Stimulated activated naive CD8-positive, alpha-beta T cell treated with anti-CD3 and anti-CD28 coated beads, Interleukin-15, amount 100 ng/mL, for 72 hours (primary cell): ENCODE results near the gene PITPNM1.
"Not testable (repeated sequence)": the region's sequence is repeated elsewhere in the genome, so short reads cannot be mapped to it uniquely, and the experiment has no call there.

Experiments used
- ATAC-seq: fragments of 150-1000 bp; cut with Tn5 transposase; 2 replicates; pipeline ENCODE4 v1.10.0; 2021; ENCODE audit warnings: mild to moderate bottlenecking, moderate library complexity
- DNase-seq, 2 donors: peaks; one replicate each; pipeline ENCODE4 v3.0.0; 2021 to 2022
- H3K27ac Mint-ChIP-seq, 2 donors: one replicate each; pipeline ENCODE4 v1.8.0; 2022; ENCODE audit warnings: mild to moderate bottlenecking in 2 of 2, mixed read lengths in 2 of 2, moderate library complexity in 2 of 2
- H3K27me3 Mint-ChIP-seq: one replicate; pipeline ENCODE4 v1.8.0; 2022; ENCODE audit warnings: mixed read lengths
- H3K4me1 Mint-ChIP-seq: one replicate; pipeline ENCODE4 v1.8.0; 2022; ENCODE audit warnings: mild to moderate bottlenecking, mixed read lengths
- H3K4me3 Mint-ChIP-seq, 2 donors: one replicate each; pipeline ENCODE4 v1.8.0; 2022; ENCODE audit warnings: mild to moderate bottlenecking in 2 of 2, mixed read lengths in 2 of 2, moderate library complexity in 1 of 2
- H3K9me3 Mint-ChIP-seq, 2 donors: one replicate each; pipeline ENCODE4 v1.8.0; 2022; ENCODE audit warnings: mixed read lengths in 2 of 2

Gene PITPNM1

DNA sequence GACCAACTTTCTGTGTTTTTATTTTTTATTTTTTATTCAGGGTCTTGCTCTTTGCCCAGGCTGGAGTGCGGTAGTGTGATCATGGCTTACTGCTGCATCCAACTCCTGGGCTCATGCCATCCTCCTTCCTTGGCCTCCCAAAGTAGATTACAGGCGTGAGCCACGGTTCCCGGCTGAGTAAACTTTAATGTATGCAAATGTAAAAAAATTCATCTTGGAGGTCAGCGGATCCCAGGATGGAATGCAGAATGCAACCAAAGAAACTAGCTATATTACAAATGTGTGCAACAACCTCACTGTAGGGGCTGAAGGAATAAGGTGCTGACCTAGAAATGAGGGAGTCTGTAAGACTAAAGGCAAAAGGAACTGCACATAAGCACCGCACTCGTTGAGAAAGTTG, 9.0 kb upstream of the PITPNM1 start:
- Mint-ChIP-seq H3K4me1 (peaks cover 8% of the 10 kb centered on the region), H3K27me3 (peaks cover 15% of the 10 kb centered on the region)
- DNase-seq = no peak

GRCh38 chr11:67511558-67511957, 6.4 kb upstream of the PITPNM1 start:
- H3K27ac Mint-ChIP-seq, ATAC-seq, DNase-seq, H3K4me3 Mint-ChIP-seq, H3K9me3 Mint-ChIP-seq: not testable (repeated sequence)
- Mint-ChIP-seq H3K27me3 (peaks cover 15% of the 10 kb centered on the region), H3K4me1 (peaks cover 28% of the 10 kb centered on the region)

More for the DNA sequence above, 9.0 kb upstream of the PITPNM1 start:
- no peak for ATAC-seq
- no peaks in the 10 kb centered on the region for H3K9me3 Mint-ChIP-seq
- H3K4me3 Mint-ChIP-seq = no peak overlapping the region
- no peak overlapping the region for H3K27ac Mint-ChIP-seq

DNA sequence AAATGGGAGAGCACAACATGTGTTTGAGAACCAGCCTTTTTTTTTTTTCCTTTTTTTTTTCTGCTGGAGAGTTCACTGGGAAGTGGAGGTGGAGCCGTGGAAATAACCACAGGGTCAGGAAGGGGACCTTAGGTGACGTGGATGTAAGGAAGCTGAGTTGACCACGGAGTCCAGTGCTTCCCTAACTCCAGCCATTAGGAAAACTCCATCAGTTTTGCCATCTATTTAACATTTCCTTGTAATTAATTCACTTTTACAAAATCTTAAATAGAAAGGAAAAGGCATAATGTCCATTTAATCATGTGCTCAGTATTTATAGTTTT, 4.8 kb upstream of the PITPNM1 start:
- Mint-ChIP-seq H3K27ac (no peak overlapping the region), H3K9me3 (no peaks in the 10 kb centered on the region), H3K27me3 (peaks cover 15% of the 10 kb centered on the region), H3K4me3 (no peak overlapping the region), H3K4me1 (peaks cover 41% of the 10 kb centered on the region)
- DNase-seq (no peak), ATAC-seq (no peak)

DNA sequence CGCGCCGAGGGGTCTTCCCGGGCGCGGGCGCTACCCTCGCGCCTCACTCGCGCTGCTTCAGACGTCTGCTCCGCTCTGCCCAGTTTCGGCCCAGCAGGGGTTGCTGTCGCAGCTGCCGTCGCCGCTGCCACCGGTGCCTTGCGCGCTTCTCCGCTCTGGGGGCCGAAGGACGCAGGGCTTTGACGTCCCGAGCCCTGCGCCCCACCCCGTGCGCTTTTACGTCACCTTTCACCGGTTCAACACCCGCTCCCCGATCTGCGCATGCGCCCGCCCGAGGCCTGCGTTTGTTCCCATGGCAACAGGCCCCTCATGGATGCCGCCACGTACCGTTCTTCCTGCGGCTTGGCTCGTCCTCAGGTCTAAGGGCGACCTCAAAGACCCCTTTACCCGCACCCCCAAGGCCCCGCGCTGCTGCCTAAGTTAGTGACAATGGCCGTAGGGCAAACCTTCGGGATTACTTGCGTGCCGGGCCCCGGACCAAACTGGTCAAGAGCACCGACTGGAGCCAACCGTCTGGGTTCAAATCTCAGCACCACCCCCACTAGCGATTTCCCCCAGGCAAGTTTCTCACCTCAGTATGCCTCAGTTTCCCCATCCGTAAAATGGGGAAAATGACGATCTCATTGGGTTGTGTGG, 3.4 kb upstream of the PITPNM1 start:
- ATAC-seq = peak; percentile 57

GRCh38 chr11:67507864-67508485, 2.8 kb upstream of the PITPNM1 start, which contains the start of gene CDK2AP2:
CDK2AP2 (minus strand) TSS chr11:67508162; CDS start chr11:67508082, 80 bp downstream.
- Mint-ChIP-seq H3K4me1 (peaks cover 51% of the 10 kb centered on the region), H3K9me3 (no peaks in the 10 kb centered on the region), H3K27ac (peak within 1 kb of the TSS; percentile 72 to 99), H3K4me3 (peak within 1 kb of the TSS; percentile 94 to 95), H3K27me3 (peaks cover 9% of the 10 kb centered on the region)
- ATAC-seq (peak; percentile 82), DNase-seq (peak; percentile 96 to 99)

More for the DNA sequence above, 3.4 kb upstream of the PITPNM1 start:
- Mint-ChIP-seq H3K4me1 (peaks cover 45% of the 10 kb centered on the region), H3K9me3 (no peaks in the 10 kb centered on the region), H3K27me3 (peaks cover 15% of the 10 kb centered on the region), H3K4me3 (peak overlapping the region; percentile 94 to 95), H3K27ac (peak overlapping the region; percentile 72 to 99)
- DNase-seq = peak; percentile 98 to 99

DNA sequence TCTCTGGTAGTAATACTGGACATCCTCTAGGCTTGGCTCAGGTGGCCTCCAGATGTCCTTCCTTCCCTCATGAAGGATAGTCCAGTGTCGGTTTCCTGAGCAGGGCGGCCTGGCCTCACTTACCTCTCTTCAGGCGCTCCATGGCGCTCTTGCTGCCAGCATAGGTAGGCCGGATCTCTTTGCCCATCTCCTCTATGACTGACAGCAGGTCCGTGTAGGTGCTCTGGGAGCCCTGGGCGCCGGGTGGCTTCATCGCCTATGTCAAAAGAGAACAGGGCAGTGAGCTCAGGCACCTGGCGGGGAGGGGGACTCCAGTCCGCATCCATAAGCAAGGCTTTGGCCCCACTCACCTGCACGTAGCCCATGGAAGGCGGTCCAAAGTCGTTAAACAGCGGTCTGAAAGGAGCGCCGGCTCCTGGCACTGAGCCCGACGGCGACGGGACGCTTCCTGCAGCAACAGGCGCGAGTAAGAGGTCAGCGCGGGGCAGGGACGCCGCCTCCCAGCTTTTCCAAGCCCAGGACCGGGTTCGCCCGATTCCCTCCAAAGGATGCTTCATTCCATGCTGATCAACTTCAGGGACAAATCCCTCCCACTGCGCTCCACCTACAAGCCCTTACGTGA, 2.2 kb upstream of the PITPNM1 start:
- Mint-ChIP-seq H3K27me3 (peaks cover 8% of the 10 kb centered on the region), H3K4me1 (peaks cover 57% of the 10 kb centered on the region), H3K27ac (peak overlapping the region in 1 of 2 donors; percentile 59), H3K4me3 (peak overlapping the region; percentile 94 to 95), H3K9me3 (no peaks in the 10 kb centered on the region)
- no peak for DNase-seq
- ATAC-seq = no peak

DNA sequence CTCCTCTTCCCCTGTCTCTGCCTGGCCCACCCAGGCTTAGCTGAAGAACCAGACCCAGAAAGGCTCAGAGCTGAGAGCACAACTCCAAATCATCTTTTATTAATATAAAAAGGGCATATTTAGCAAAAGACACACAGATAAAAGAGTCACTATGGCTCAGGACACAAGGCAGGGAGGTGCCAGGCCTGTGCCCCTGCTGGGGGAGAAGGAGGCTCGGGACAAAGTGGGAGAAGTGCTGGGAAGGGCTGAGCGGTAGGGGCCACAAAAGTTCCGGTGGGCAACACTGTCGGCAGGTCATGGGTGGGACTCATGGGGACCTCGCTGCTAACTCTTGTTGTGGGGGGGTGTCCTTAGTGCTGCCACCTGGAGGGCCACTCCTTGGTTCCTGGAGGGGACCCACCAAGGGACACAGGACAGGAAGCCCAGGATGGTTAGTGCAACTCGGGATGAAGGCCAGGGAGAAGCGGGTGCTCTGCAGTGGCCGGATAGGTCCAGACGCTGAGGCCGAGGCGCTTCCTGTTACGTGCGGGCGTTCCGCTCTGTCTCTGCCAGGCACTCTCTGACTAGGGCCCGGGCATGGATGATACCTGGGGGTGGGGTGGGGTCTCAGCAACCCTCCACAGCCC, 1.4 kb upstream of the PITPNM1 start:
- peaks cover 62% of the 10 kb centered on the region for H3K4me1 Mint-ChIP-seq
- peaks cover 8% of the 10 kb centered on the region for H3K27me3 Mint-ChIP-seq
- ATAC-seq (no peak), DNase-seq (no peak)
- no peaks in the 10 kb centered on the region for H3K9me3 Mint-ChIP-seq
- H3K27ac Mint-ChIP-seq = peak overlapping the region in 1 of 2 donors; percentile 89
- peak overlapping the region; percentile 94 to 95 for H3K4me3 Mint-ChIP-seq

DNA sequence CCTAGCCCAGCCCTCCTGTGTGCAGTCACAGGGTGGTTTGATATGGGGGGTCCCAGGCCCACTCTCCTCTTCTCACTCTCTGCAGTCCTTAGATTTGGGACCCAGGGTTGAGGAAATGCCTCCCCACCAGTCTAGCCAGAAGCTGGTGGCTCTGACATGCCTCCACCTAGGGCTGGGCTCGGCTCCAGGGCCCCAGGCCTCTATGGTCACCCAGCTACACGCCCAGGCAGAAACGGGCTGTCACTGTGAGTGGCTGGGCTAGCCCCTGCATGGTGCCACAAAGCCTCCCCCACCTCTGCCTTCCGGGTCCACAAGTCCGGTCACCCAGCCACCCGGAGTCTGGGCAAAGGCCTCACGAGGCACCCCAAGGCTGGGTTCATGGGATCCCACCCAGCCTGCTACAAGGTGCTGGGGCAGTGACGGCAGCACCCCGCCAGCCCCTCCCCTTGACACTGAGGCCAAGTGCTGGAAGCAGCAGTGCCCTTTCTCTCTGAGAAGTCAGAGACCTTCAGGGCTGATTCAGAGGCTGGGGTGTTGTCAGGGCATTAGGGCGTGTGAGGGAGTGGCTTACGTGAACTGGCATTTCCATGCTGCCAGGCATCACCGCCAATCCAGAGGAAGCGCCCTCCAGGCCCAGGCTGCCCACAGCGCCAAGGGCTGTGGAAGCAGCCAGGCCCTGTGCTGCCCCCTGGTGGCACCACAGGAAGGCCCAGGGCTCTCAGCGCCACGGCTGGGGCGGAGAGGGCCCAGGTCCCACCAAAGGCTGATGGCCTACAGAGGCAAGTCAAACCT, 638 bp upstream of the PITPNM1 start:
- H3K4me3 Mint-ChIP-seq = peak overlapping the region; percentile 84 to 95
- peak overlapping the region; percentile 86 to 94 for H3K27ac Mint-ChIP-seq
- no peaks in the 10 kb centered on the region for H3K9me3 Mint-ChIP-seq
- peaks cover 4% of the 10 kb centered on the region for H3K27me3 Mint-ChIP-seq
- DNase-seq = peak; percentile 93 to 95
- ATAC-seq = peak; percentile 64
- H3K4me1 Mint-ChIP-seq = peaks cover 70% of the 10 kb centered on the region

GRCh38 chr11:67504005-67504949, 886 bp downstream of the PITPNM1 start:
- H3K27me3 Mint-ChIP-seq = no peaks in the 10 kb centered on the region
- no peaks in the 10 kb centered on the region for H3K9me3 Mint-ChIP-seq
- H3K27ac Mint-ChIP-seq = peak overlapping the region; percentile 72 to 80
- ATAC-seq (no peak), DNase-seq (peak; percentile 33 to 45)
- peaks cover 65% of the 10 kb centered on the region for H3K4me1 Mint-ChIP-seq
- peak overlapping the region; percentile 84 to 95 for H3K4me3 Mint-ChIP-seq

- peaks cover 58% of the 10 kb centered on the region for H3K4me1 Mint-ChIP-seq
- DNase-seq (no peak), ATAC-seq (no peak)
- H3K27ac Mint-ChIP-seq = peak overlapping the region; percentile 42 to 77
- H3K27me3 Mint-ChIP-seq = no peaks in the 10 kb centered on the region
- no peaks in the 10 kb centered on the region for H3K9me3 Mint-ChIP-seq
- H3K4me3 Mint-ChIP-seq = peak overlapping the region; percentile 67
Observed at GRCh38 chr11:67503119-67504004, 1.8 kb downstream of the PITPNM1 start.

DNA sequence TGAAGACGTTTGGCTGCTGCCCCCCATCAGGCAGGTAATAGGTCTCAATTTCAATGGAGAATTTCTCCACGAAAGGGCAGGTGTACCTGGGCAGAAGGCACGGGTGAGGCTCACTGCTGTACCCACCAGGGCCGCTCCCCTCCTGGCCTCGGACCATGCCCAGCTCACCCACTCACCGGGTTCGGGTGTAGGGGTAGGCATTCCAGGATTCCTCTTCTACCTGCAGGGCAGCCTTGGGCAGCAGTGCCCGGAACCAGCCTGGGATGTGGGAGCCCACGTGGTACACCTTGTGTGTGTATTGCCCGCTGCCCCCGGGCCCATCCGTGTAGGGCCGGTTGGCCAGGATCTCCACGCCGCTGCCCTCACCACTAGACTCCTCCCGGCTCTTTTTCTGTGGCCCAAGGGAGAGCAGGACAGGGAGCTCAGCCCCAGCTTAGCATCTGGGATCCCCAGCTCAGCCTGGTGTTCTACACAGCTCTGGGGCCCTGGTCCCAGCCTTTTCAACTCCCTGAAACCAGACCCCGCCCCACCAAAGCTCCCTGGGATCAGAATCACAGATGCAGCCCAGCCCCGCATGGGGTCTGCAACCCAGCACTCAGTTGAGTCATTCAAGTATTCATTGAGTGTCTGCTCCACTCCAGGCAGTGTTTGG, 2.7 kb downstream of the PITPNM1 start:
- DNase-seq (no peak), ATAC-seq (no peak)
- Mint-ChIP-seq H3K4me1 (peaks cover 53% of the 10 kb centered on the region), H3K4me3 (peak overlapping the region; percentile 67), H3K27me3 (no peaks in the 10 kb centered on the region), H3K9me3 (no peaks in the 10 kb centered on the region), H3K27ac (no peak overlapping the region)

- ATAC-seq = no peak
- DNase-seq = no peak
- Mint-ChIP-seq H3K9me3 (no peaks in the 10 kb centered on the region), H3K4me1 (peaks cover 51% of the 10 kb centered on the region), H3K4me3 (no peak overlapping the region), H3K27me3 (no peaks in the 10 kb centered on the region), H3K27ac (no peak overlapping the region)
Observed at GRCh38 chr11:67501854-67502253, 3.3 kb downstream of the PITPNM1 start.
